Breast epithelium (tissue), 3 donors: Measurements from ENCODE around the gene PLSCR2.

Source experiments
- POLR2A ChIP-seq: fragments of 450-650 bp; IDR thresholded peaks from one replicate; pipeline ENCODE4 v1.6.1; 2016; ENCODE audit warnings: antibody characterized with exemption, mild to moderate bottlenecking, moderate library complexity
- TF ChIP-seq, protein P1 (sequence below), 3 donors: fragments of 450-650 bp; IDR thresholded peaks; one replicate each; pipeline ENCODE4 v1.5.1; 2016 to 2017; ENCODE audit warnings: antibody characterized with exemption in 3 of 3, mild to moderate bottlenecking in 3 of 3, moderate library complexity in 3 of 3

GRCh38 chr3:146449076-146449475, 20.3 kb downstream of the PLSCR2 start:
- TF ChIP-seq, protein P1, sequence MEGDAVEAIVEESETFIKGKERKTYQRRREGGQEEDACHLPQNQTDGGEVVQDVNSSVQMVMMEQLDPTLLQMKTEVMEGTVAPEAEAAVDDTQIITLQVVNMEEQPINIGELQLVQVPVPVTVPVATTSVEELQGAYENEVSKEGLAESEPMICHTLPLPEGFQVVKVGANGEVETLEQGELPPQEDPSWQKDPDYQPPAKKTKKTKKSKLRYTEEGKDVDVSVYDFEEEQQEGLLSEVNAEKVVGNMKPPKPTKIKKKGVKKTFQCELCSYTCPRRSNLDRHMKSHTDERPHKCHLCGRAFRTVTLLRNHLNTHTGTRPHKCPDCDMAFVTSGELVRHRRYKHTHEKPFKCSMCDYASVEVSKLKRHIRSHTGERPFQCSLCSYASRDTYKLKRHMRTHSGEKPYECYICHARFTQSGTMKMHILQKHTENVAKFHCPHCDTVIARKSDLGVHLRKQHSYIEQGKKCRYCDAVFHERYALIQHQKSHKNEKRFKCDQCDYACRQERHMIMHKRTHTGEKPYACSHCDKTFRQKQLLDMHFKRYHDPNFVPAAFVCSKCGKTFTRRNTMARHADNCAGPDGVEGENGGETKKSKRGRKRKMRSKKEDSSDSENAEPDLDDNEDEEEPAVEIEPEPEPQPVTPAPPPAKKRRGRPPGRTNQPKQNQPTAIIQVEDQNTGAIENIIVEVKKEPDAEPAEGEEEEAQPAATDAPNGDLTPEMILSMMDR (IDR thresholded peaks at IDR 0.05) = no peak
- no peak for TF ChIP-seq POLR2A
